HEK293 (cell line): Measurements from ENCODE around the gene PNKD.

ENCODE experiments used
- CTCF ChIP-seq: fragments of 450-650 bp; formaldehyde crosslinking; IDR thresholded peaks from 2 replicates; pipeline ENCODE4 v1.5.1; 2016; ENCODE audit warnings: missing biosample characterization, missing genetic modification characterization
- ZBTB20 ChIP-seq: fragments of 450-650 bp; formaldehyde crosslinking; IDR thresholded peaks from 2 replicates; pipeline ENCODE4 v1.5.1; 2016; ENCODE audit warnings: missing biosample characterization, missing genetic modification characterization
- ZNF16 ChIP-seq: fragments of 450-650 bp; formaldehyde crosslinking; IDR thresholded peaks from 2 replicates; pipeline ENCODE4 v1.5.1; 2016; ENCODE audit warnings: low read depth, missing biosample characterization, missing genetic modification characterization
- ZNF830 ChIP-seq: fragments of 450-650 bp; IDR thresholded peaks from 2 replicates; pipeline ENCODE4 v1.5.0; 2018; ENCODE audit warnings: missing biosample characterization, missing genetic modification characterization, low read depth, mild to moderate bottlenecking, moderate library complexity

DNA sequence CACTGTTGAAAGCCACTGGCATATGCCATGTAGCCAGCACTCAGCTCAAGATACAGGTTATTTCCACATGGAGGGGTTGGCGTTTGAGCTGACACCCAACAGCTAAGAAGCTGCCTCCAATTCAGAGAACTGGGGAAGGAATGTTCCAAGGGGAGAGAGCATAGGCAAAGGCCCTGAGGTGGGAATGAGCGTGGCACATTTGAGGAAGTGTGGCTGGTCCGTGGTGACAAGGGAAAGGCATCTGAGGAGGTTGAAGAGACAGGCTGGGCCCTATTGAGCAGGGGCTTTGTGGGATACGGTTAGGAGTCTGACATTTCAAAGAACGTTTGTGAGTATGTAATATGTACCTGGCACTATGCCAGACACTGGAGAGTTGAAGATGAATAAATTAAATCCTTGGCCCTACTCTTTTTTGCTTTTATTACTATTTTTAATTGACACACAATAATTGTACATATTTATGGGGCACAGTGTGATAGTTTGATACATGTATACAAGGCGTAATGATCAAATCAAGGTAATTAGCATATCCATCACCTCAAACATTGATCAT lies 49.6 kb downstream of the PNKD start:
- TF ChIP-seq ZBTB20 (tag by site-specific recombination) (no peak), CTCF (tag by site-specific recombination) (no peak), ZNF830 (no peak), ZNF16 (tag by site-specific recombination) (no peak)
